ENCODE results near the gene GABBR2. TPM values are rescaled to one million over a fixed set of nuclear protein-coding genes. Genes with fewer than 3 reads are reported as not detected.

Gene GABBR2
- total RNA-seq, 2 donors from 2014 or later = 1.2 to 1.3 TPM

DNA sequence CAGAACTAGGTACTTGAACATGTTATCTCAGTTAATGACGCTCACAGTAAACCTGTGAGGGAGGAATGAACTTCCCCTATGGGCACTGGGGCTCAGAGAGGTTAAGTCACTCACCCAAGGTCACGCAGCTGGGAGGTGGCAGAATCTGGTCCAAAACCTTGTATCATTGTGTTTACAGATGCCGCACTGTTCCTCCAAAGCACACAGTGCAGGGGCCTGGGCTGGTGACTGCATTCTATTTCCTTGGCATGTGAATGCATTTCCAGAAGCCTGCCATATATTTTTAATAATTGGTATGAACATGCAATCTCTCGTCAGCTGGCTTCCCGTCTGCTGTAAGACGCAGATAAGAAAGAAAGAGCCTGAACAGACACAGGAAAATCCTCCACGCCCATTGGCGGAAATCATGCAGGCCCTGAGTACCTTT is 376.3 kb downstream of the GABBR2 start:
- Mint-ChIP-seq H3K36me3 (ENCODE audit: low read depth) (no peaks in the 10 kb centered on the region), H3K27me3 (ENCODE audit: insufficient read depth) (no peaks in the 10 kb centered on the region), H3K27ac (no peak overlapping the region), H3K9me3 (no peaks in the 10 kb centered on the region), H3K4me3 (no peak overlapping the region), H3K4me1 (peaks cover 5% of the 10 kb centered on the region)
- no peak for DNase-seq
- no peak overlapping the region for H3K4me3 ChIP-seq (ENCODE audit: low read length)
- H3K9me3 ChIP-seq (ENCODE audit: control insufficient read depth, low read length) = no peaks in the 10 kb centered on the region
- no peak overlapping the region for H3K9ac ChIP-seq (ENCODE audit: extremely low read depth, low read length, poor library complexity, severe bottlenecking)
- H3K27ac ChIP-seq (ENCODE audit: low read depth, low read length) = no peak overlapping the region
- TF ChIP-seq, protein P1, sequence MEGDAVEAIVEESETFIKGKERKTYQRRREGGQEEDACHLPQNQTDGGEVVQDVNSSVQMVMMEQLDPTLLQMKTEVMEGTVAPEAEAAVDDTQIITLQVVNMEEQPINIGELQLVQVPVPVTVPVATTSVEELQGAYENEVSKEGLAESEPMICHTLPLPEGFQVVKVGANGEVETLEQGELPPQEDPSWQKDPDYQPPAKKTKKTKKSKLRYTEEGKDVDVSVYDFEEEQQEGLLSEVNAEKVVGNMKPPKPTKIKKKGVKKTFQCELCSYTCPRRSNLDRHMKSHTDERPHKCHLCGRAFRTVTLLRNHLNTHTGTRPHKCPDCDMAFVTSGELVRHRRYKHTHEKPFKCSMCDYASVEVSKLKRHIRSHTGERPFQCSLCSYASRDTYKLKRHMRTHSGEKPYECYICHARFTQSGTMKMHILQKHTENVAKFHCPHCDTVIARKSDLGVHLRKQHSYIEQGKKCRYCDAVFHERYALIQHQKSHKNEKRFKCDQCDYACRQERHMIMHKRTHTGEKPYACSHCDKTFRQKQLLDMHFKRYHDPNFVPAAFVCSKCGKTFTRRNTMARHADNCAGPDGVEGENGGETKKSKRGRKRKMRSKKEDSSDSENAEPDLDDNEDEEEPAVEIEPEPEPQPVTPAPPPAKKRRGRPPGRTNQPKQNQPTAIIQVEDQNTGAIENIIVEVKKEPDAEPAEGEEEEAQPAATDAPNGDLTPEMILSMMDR (conservative IDR thresholded peaks at IDR 0.05) = no peak
- no peaks in the 10 kb centered on the region for H3K27me3 ChIP-seq (ENCODE audit: control insufficient read depth, insufficient read depth, low read length, poor library complexity, severe bottlenecking)
- 94 to 96% methylated on average over 7 to 8 of the region's 8 CpGs for WGBS, 2 experiments (ENCODE audit: insufficient coverage in 1 of 2, insufficient read length in 1 of 2)
- H3K36me3 ChIP-seq (ENCODE audit: control insufficient read depth, insufficient read depth, low read length) = no peaks in the 10 kb centered on the region
- no peaks in the 10 kb centered on the region for H3K4me1 ChIP-seq (ENCODE audit: control insufficient read depth, insufficient read depth, low read length)

GRCh38 chr9:98331536-98332259 is 377.0 kb downstream of the GABBR2 start:
- TF ChIP-seq, protein P1 (conservative IDR thresholded peaks at IDR 0.05) = no peak
- Histone ChIP-seq H3K36me3 (ENCODE audit: control insufficient read depth, insufficient read depth, low read length) (no peaks in the 10 kb centered on the region), H3K27ac (ENCODE audit: low read depth, low read length) (no peak overlapping the region), H3K9ac (ENCODE audit: extremely low read depth, low read length, poor library complexity, severe bottlenecking) (no peak overlapping the region), H3K27me3 (ENCODE audit: control insufficient read depth, insufficient read depth, low read length, poor library complexity, severe bottlenecking) (no peaks in the 10 kb centered on the region), H3K9me3 (ENCODE audit: control insufficient read depth, low read length) (no peaks in the 10 kb centered on the region), H3K4me3 (ENCODE audit: low read length) (no peak overlapping the region), H3K4me1 (ENCODE audit: control insufficient read depth, insufficient read depth, low read length) (no peaks in the 10 kb centered on the region)
- peak; percentile 75 for DNase-seq
- Mint-ChIP-seq H3K4me3 (no peak overlapping the region), H3K4me1 (peaks cover 5% of the 10 kb centered on the region), H3K27ac (no peak overlapping the region), H3K36me3 (ENCODE audit: low read depth) (no peaks in the 10 kb centered on the region), H3K27me3 (ENCODE audit: insufficient read depth) (no peaks in the 10 kb centered on the region), H3K9me3 (no peaks in the 10 kb centered on the region)
- 79 to 88% methylated on average over 4 to 6 of the region's 6 CpGs for WGBS, 2 experiments (ENCODE audit: insufficient coverage in 1 of 2, insufficient read length in 1 of 2)

DNA sequence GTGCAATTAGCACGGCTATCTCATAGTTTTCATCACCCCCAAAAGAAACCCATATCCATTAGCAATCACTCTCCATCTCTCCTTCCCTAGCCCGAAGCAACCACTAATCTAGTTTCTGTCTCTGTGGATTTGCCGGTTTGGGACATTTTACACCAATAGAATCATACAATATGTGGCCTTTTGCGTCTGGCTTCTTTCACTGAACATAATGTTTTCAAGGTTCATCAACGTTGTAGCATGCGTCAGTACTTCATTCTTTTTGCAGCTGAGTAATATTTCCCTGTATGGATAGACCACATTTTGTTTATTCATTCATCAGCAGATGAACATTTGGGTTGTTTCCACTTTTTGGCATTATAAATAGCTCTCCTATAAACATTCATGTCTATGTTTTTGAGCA is 377.9 kb downstream of the GABBR2 start:
- no peaks in the 10 kb centered on the region for H3K36me3 Mint-ChIP-seq (ENCODE audit: low read depth)
- peaks cover 5% of the 10 kb centered on the region for H3K4me1 Mint-ChIP-seq
- no peak overlapping the region for H3K4me3 ChIP-seq (ENCODE audit: low read length)
- no peaks in the 10 kb centered on the region for H3K4me1 ChIP-seq (ENCODE audit: control insufficient read depth, insufficient read depth, low read length)
- H3K9me3 Mint-ChIP-seq = no peaks in the 10 kb centered on the region
- TF ChIP-seq, protein P1 (conservative IDR thresholded peaks at IDR 0.05) = no peak
- no peak overlapping the region for H3K27ac ChIP-seq (ENCODE audit: low read depth, low read length)
- no peak overlapping the region for H3K4me3 Mint-ChIP-seq
- H3K9me3 ChIP-seq (ENCODE audit: control insufficient read depth, low read length) = no peaks in the 10 kb centered on the region
- no peak for DNase-seq
- 89 to 99% methylated on average over 6 of the region's 6 CpGs for WGBS, 2 experiments (ENCODE audit: insufficient coverage in 1 of 2, insufficient read length in 1 of 2)
- no peak overlapping the region for H3K27ac Mint-ChIP-seq
- H3K9ac ChIP-seq (ENCODE audit: extremely low read depth, low read length, poor library complexity, severe bottlenecking) = no peak overlapping the region
- H3K36me3 ChIP-seq (ENCODE audit: control insufficient read depth, insufficient read depth, low read length) = no peaks in the 10 kb centered on the region
- H3K27me3 ChIP-seq (ENCODE audit: control insufficient read depth, insufficient read depth, low read length, poor library complexity, severe bottlenecking) = no peaks in the 10 kb centered on the region
- H3K27me3 Mint-ChIP-seq (ENCODE audit: insufficient read depth) = no peaks in the 10 kb centered on the region
